HG03135 (cell line): ENCODE measurements around the gene GTPBP2.
"Not testable (repeated sequence)": the region's sequence is repeated elsewhere in the genome, so short reads cannot be mapped to it uniquely, and the experiment has no call there.

Experiments
- ATAC-seq: cut with Tn5 transposase; IDR thresholded peaks from one replicate; pipeline ENCODE4 v1.9.1; 2021; ENCODE audit warnings: mild to moderate bottlenecking, moderate library complexity; ENCODE audit not compliant: unreplicated experiment

GTPBP2 gene

GRCh38 chr6:43624786-43625288 is 4.2 kb downstream of the GTPBP2 start:
- no peak for ATAC-seq

GRCh38 chr6:43623880-43624785 is 4.9 kb downstream of the GTPBP2 start:
- no peak for ATAC-seq

- ATAC-seq = no peak
Observed at GRCh38 chr6:43622541-43622940, 6.5 kb downstream of the GTPBP2 start.

- no peak for ATAC-seq
Observed at GRCh38 chr6:43621836-43622180, 7.3 kb downstream of the GTPBP2 start.

- ATAC-seq = no peak
Observed at GRCh38 chr6:43621078-43621835, 7.8 kb downstream of the GTPBP2 start.

- ATAC-seq = no peak
Observed at GRCh38 chr6:43616725-43617472, 12.2 kb downstream of the GTPBP2 start.

GRCh38 chr6:43614396-43614730 is 14.7 kb downstream of the GTPBP2 start:
- no peak for ATAC-seq

GRCh38 chr6:43613721-43614395 is 15.2 kb downstream of the GTPBP2 start:
- ATAC-seq = no peak

- ATAC-seq = no peak
Observed at GRCh38 chr6:43610431-43610830, 18.6 kb downstream of the GTPBP2 start.

GRCh38 chr6:43609402-43609801 is 19.7 kb downstream of the GTPBP2 start:
- ATAC-seq = no peak

- ATAC-seq = no peak
Observed at GRCh38 chr6:43608807-43609206, 20.3 kb downstream of the GTPBP2 start.

GRCh38 chr6:43608310-43608763 is 20.7 kb downstream of the GTPBP2 start:
- ATAC-seq = no peak

GRCh38 chr6:43606019-43606418 is 23.0 kb downstream of the GTPBP2 start:
- no peak for ATAC-seq

- ATAC-seq = no peak
Observed at GRCh38 chr6:43604174-43604573, 24.9 kb downstream of the GTPBP2 start.

- no peak for ATAC-seq
Observed at GRCh38 chr6:43600595-43600994, 28.5 kb downstream of the GTPBP2 start.

- no peak for ATAC-seq
Observed at GRCh38 chr6:43593938-43594337, 35.1 kb downstream of the GTPBP2 start.

GRCh38 chr6:43589564-43589963 is 39.5 kb downstream of the GTPBP2 start:
- ATAC-seq = not testable (repeated sequence)

GRCh38 chr6:43588194-43588593 is 40.9 kb downstream of the GTPBP2 start:
- no peak for ATAC-seq

GRCh38 chr6:43584892-43585570 is 44.0 kb downstream of the GTPBP2 start:
- no peak for ATAC-seq

GRCh38 chr6:43582911-43583310 is 46.2 kb downstream of the GTPBP2 start:
- no peak for ATAC-seq
